Measurements from ENCODE around the gene TM6SF1. TPM values are rescaled to one million over a fixed set of nuclear protein-coding genes. Genes with fewer than 3 reads are reported as not detected.

The TM6SF1 gene
- total and polyA plus RNA-seq, 2 of the 8 experiments (the other 6 are each of a cell fraction or from before 2014, with no cell fraction given): 0.74 to 1.0 TPM

DNA sequence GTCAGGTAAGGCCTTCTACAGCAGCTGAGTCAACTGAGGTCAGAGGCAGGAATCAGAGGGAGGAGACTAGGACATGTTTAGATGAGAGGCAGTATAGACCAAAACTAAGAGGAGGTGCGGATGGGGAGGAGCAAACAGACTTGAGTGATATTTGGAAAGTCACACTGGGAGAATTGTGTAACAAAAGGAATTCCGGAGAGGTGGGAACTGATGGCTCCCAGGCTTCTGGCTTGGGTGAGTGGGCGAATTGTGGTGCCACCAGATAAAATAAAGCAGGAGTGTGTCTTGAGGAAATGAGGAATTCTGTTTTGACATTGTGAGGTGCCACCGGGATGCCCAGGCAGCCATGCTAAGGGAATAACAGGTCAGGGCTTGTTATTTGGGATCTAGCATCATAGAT is 3.3 kb upstream of the TM6SF1 start:
- no peak overlapping the region for H3K23ac ChIP-seq (ENCODE audit: insufficient read length)
- no peak overlapping the region for H2BK20ac ChIP-seq (ENCODE audit: low read length)
- no peak overlapping the region for H3K27ac ChIP-seq (ENCODE audit: low read depth, low read length)
- H3K4me1 ChIP-seq (replicated peaks in 1 of 4; ENCODE audit: control insufficient read depth in 3 of 4, insufficient read depth in 4 of 4, low read length in 3 of 4): peaks cover 0 to 9% (median 4%) of the 10 kb centered on the region in 4 experiments; a peak in 3 of 7 replicates
- ChIA-PET CTCF (ENCODE audit: partially characterized antibody) (no interaction called here), POLR2A (ENCODE audit: partially characterized antibody) (no interaction called here)
- no peak overlapping the region for H3K4me2 ChIP-seq (ENCODE audit: insufficient read depth in 1 of 2, low read depth in 2 of 2, low read length in 2 of 2)
- no peak for TF ChIP-seq CBX5 (IDR thresholded peaks at IDR 0.05; ENCODE audit: low read depth, low read length)
- no peak overlapping the region for H2AFZ ChIP-seq (ENCODE audit: low read length)
- 89% methylated on average over 4 of the region's 4 CpGs; no CpG with 5 or more reads in 1 of the 2 experiments for WGBS, 2 experiments (ENCODE audit: extremely low coverage in 1 of 2, insufficient coverage in 1 of 2, insufficient read length in 1 of 2, insufficient replicate concordance in 2 of 2, low coverage in 1 of 2, low lambda C conversion rate in 2 of 2, missing lambda C conversion rate in 1 of 2)
- no peaks in the 10 kb centered on the region for H3K36me3 ChIP-seq (ENCODE audit: control insufficient read depth in 2 of 4, insufficient read depth in 4 of 4, low read length in 3 of 4)
- no peak overlapping the region for H2BK120ac ChIP-seq (replicated peaks; ENCODE audit: low read depth, low read length)
- H4K8ac ChIP-seq (ENCODE audit: extremely low read depth, insufficient read depth, low read length): no peak overlapping the region
- no peaks in the 10 kb centered on the region for H3K79me2 ChIP-seq (ENCODE audit: control insufficient read depth in 1 of 2, insufficient read depth in 2 of 2, low read length in 2 of 2)
- H3K14ac ChIP-seq (ENCODE audit: insufficient read length): no peak overlapping the region
- peaks cover 0 to 3% of the 10 kb centered on the region in 2 experiments for H4K20me1 ChIP-seq (replicated peaks in 1 of 2; ENCODE audit: control insufficient read depth in 1 of 2, insufficient read depth in 2 of 2, low read length in 2 of 2)
- H3K18ac ChIP-seq (ENCODE audit: extremely low read depth, low read length): no peak overlapping the region
- H3K56ac ChIP-seq (replicated peaks; ENCODE audit: insufficient read length, low read depth, low read length): no peak overlapping the region
- no peak overlapping the region; the same call in 1 of the 2 replicates for H2AK5ac ChIP-seq (ENCODE audit: low read depth, low read length)
- H3K9ac ChIP-seq (replicated peaks in 1 of 4; ENCODE audit: extremely low read depth in 1 of 4, low read depth in 3 of 4, low read length in 3 of 4): no peak overlapping the region
- peaks cover 7% of the 10 kb centered on the region; the same call in 1 of the 2 replicates for H3K23me2 ChIP-seq (ENCODE audit: low read depth, low read length)
- no peak overlapping the region for H4K5ac ChIP-seq (ENCODE audit: insufficient read length, low read depth, low read length)
- H3K4me3 ChIP-seq (ENCODE audit: extremely low read depth in 1 of 4, insufficient read depth in 2 of 4, low read depth in 3 of 4, low read length in 4 of 4): no peak overlapping the region
- H3K9me3 ChIP-seq (ENCODE audit: insufficient read depth in 2 of 2, low read depth in 1 of 2, low read length in 1 of 2): no peaks in the 10 kb centered on the region
- no peak overlapping the region for H2BK12ac ChIP-seq (ENCODE audit: low read depth, low read length)
- FAIRE-seq (no peak), DNase-seq (ENCODE audit: low read depth in 1 of 2, low spot score in 2 of 2) (no peak)
- peaks cover 0 to 30% (median 25%) of the 10 kb centered on the region in 4 experiments; a peak in 6 of 7 replicates for H3K27me3 ChIP-seq (replicated peaks in 1 of 4; ENCODE audit: control insufficient read depth in 3 of 4, extremely low read depth in 1 of 4, insufficient read depth in 3 of 4, low read length in 3 of 4)
- H3K79me1 ChIP-seq (ENCODE audit: low read depth, low read length): no peaks in the 10 kb centered on the region
- no peak overlapping the region for H2BK15ac ChIP-seq (ENCODE audit: low read length)
- no peak overlapping the region for H2BK5ac ChIP-seq (ENCODE audit: low read depth, low read length)
- H3K4ac ChIP-seq (replicated peaks; ENCODE audit: insufficient read length, low read depth, low read length): no peak overlapping the region
- H4K91ac ChIP-seq (replicated peaks; ENCODE audit: insufficient read length, low read length): no peak overlapping the region

Data from H1 (cell line).